ENCODE data around the gene SLC9A8. TPM values are rescaled to one million over a fixed set of nuclear protein-coding genes. Genes with fewer than 3 reads are reported as not detected.

SLC9A8 gene
- total and polyA plus RNA-seq, 2 donors (not counting 1 experiment from before 2014, with no cell fraction given) = 17.8 to 29.7 TPM

DNA sequence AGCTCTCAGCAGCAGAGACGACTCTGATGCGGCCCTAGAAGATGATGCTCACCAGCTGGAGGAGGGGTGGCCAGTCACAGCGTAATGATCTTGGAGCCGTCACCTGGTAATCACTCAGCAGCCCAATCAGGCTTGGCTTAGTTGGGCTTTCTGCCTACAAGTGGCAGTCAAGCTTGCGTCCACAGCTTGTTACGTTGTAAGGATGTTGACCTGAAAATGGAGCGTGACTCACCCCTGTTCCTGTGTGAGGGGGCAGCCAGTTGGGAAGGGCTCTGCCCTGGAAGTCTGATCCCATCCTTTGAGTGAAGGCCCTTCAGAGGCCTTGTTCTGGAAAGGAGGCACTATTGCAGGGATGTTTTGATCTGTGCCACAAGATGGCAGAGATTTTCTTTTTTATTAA lies 52.9 kb downstream of the SLC9A8 start:
- Mint-ChIP-seq H3K9me3 (ENCODE audit: insufficient read depth) (no peaks in the 10 kb centered on the region), H3K4me3 (no peak overlapping the region), H3K27ac (no peak overlapping the region), H3K27me3 (no peaks in the 10 kb centered on the region), H3K4me1 (peaks cover 6% of the 10 kb centered on the region)
- Histone ChIP-seq H3K4me2 (replicated peaks; ENCODE audit: low read depth, low read length, poor library complexity, severe bottlenecking) (no peak overlapping the region), H3K27me3 (replicated peaks in 1 of 4; ENCODE audit: control extremely low read depth in 1 of 4, control insufficient read depth in 3 of 4, insufficient read depth in 4 of 4, low read length in 3 of 4) (no peaks in the 10 kb centered on the region), H3K36me3 (replicated peaks in 1 of 2; ENCODE audit: control extremely low read depth in 1 of 2, control insufficient read depth in 1 of 2, extremely low read depth in 1 of 2, insufficient read depth in 2 of 2, low read length in 1 of 2) (peaks cover 7 to 58% of the 10 kb centered on the region in 2 experiments), H3K4me3 (ENCODE audit: control extremely low read depth in 1 of 5, extremely low read depth in 1 of 5, insufficient read depth in 1 of 5, low read depth in 2 of 5, low read length in 4 of 5) (no peak overlapping the region), H4K20me1 (ENCODE audit: control insufficient read depth, insufficient read depth, low read length, poor library complexity, severe bottlenecking) (no peaks in the 10 kb centered on the region), H3K9ac (ENCODE audit: low read length) (no peak overlapping the region), H3K27ac (ENCODE audit: low read length in 2 of 2) (no peak overlapping the region), H2AFZ (ENCODE audit: insufficient read depth, low read depth, low read length, poor library complexity, severe bottlenecking) (no peak overlapping the region), H3K4me1 (ENCODE audit: control insufficient read depth in 2 of 2, insufficient read depth in 2 of 2, low read length in 2 of 2) (no peaks in the 10 kb centered on the region), H3K9me3 (ENCODE audit: control extremely low read depth in 1 of 3, control insufficient read depth in 2 of 3, insufficient read depth in 1 of 3, low read length in 2 of 3) (no peaks in the 10 kb centered on the region), H3K79me2 (ENCODE audit: control insufficient read depth, insufficient read depth, low read length) (no peaks in the 10 kb centered on the region)
- TF ChIP-seq, protein P1, sequence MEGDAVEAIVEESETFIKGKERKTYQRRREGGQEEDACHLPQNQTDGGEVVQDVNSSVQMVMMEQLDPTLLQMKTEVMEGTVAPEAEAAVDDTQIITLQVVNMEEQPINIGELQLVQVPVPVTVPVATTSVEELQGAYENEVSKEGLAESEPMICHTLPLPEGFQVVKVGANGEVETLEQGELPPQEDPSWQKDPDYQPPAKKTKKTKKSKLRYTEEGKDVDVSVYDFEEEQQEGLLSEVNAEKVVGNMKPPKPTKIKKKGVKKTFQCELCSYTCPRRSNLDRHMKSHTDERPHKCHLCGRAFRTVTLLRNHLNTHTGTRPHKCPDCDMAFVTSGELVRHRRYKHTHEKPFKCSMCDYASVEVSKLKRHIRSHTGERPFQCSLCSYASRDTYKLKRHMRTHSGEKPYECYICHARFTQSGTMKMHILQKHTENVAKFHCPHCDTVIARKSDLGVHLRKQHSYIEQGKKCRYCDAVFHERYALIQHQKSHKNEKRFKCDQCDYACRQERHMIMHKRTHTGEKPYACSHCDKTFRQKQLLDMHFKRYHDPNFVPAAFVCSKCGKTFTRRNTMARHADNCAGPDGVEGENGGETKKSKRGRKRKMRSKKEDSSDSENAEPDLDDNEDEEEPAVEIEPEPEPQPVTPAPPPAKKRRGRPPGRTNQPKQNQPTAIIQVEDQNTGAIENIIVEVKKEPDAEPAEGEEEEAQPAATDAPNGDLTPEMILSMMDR (IDR thresholded peaks at IDR 0.05) = no peak
- TF ChIP-seq EZH2 (IDR thresholded peaks at IDR 0.05; ENCODE audit: borderline replicate concordance, insufficient read depth, low read depth, low read length, poor library complexity, severe bottlenecking) = no peak
- CTCF ChIA-PET = no interaction called here
- WGBS (ENCODE audit: insufficient coverage) = 90% methylated on average over 7 of the region's 7 CpGs
- no peak for DNase-seq
- intact Hi-C loops (cut with micrococcal nuclease) = no loop called here
- POLR2A ChIA-PET = no interaction called here
- ATAC-seq (ENCODE audit: low read depth) = no peak

DNA sequence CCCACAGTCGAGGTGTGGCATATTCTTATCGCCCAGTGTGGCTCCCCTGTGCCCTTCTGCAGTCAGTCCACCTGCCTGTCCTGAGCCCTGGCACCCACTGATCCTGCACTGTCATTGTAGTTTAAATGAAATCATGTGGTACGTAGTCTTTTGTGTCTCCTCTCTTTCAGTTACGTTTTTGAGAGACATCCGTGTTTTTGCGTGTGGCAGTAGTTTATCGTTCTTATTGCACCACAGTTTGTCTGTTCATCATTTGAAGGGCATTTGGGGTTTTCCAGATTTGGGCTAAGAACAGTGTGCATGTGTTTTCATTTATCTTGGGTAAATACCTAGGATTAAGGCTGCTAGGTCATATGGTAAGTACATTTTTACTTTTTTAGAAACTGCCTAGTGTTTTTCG lies 53.4 kb downstream of the SLC9A8 start:
- no peak overlapping the region for H3K4me3 Mint-ChIP-seq
- POLR2A ChIA-PET = no interaction called here
- no peaks in the 10 kb centered on the region for H3K9me3 Mint-ChIP-seq (ENCODE audit: insufficient read depth)
- Histone ChIP-seq H4K20me1 (ENCODE audit: control insufficient read depth, insufficient read depth, low read length, poor library complexity, severe bottlenecking) (no peaks in the 10 kb centered on the region), H3K4me1 (ENCODE audit: control insufficient read depth in 2 of 2, insufficient read depth in 2 of 2, low read length in 2 of 2) (no peaks in the 10 kb centered on the region), H2AFZ (ENCODE audit: insufficient read depth, low read depth, low read length, poor library complexity, severe bottlenecking) (no peak overlapping the region), H3K4me2 (replicated peaks; ENCODE audit: low read depth, low read length, poor library complexity, severe bottlenecking) (no peak overlapping the region), H3K27me3 (replicated peaks in 1 of 4; ENCODE audit: control extremely low read depth in 1 of 4, control insufficient read depth in 3 of 4, insufficient read depth in 4 of 4, low read length in 3 of 4) (no peaks in the 10 kb centered on the region), H3K79me2 (ENCODE audit: control insufficient read depth, insufficient read depth, low read length) (no peaks in the 10 kb centered on the region), H3K27ac (ENCODE audit: low read length in 2 of 2) (no peak overlapping the region), H3K36me3 (replicated peaks in 1 of 2; ENCODE audit: control extremely low read depth in 1 of 2, control insufficient read depth in 1 of 2, extremely low read depth in 1 of 2, insufficient read depth in 2 of 2, low read length in 1 of 2) (peaks cover 5 to 56% of the 10 kb centered on the region in 2 experiments), H3K9me3 (ENCODE audit: control extremely low read depth in 1 of 3, control insufficient read depth in 2 of 3, insufficient read depth in 1 of 3, low read length in 2 of 3) (no peaks in the 10 kb centered on the region), H3K4me3 (ENCODE audit: control extremely low read depth in 1 of 5, extremely low read depth in 1 of 5, insufficient read depth in 1 of 5, low read depth in 2 of 5, low read length in 4 of 5) (no peak overlapping the region), H3K9ac (ENCODE audit: low read length) (no peak overlapping the region)
- CTCF ChIA-PET = interaction anchor here (0.8 kb wide), 1 partner anchor 258 kb away, joined by 3 read pairs; no protein-coding TSS in a partner anchor
- intact Hi-C loops (cut with micrococcal nuclease) = no loop called here
- TF ChIP-seq, protein P1 (IDR thresholded peaks at IDR 0.05) = no peak
- TF ChIP-seq EZH2 (IDR thresholded peaks at IDR 0.05; ENCODE audit: borderline replicate concordance, insufficient read depth, low read depth, low read length, poor library complexity, severe bottlenecking) = no peak
- no peaks in the 10 kb centered on the region for H3K27me3 Mint-ChIP-seq
- no peak overlapping the region for H3K27ac Mint-ChIP-seq
- ATAC-seq (ENCODE audit: low read depth) = no peak
- H3K4me1 Mint-ChIP-seq = peaks cover 6% of the 10 kb centered on the region
- DNase-seq = no peak
- WGBS (ENCODE audit: insufficient coverage) = 96% methylated on average over 7 of the region's 8 CpGs

Data from B cell (primary cell).